GM23248 (cell line): Measurements from ENCODE around the gene ZBTB7C. TPM values are rescaled to one million over a fixed set of nuclear protein-coding genes. Genes with fewer than 3 reads are reported as not detected.

Experiments used
- DNase-seq: peaks from one replicate; pipeline ENCODE4 v3.0.0-alpha.2; 2015
- H2AFZ ChIP-seq: fragments of 200-600 bp; sonication (generic); 2 replicates; pipeline ENCODE4 v1.6.1; 2016; ENCODE audit warnings: antibody characterized with exemption
- H3F3A ChIP-seq: fragments of 200-600 bp; sonication (generic); 2 replicates; pipeline ENCODE4 v1.6.1; 2016; ENCODE audit warnings: mild to moderate bottlenecking, antibody characterized with exemption, mixed run types; ENCODE audit not compliant: insufficient read depth
- H3K27ac ChIP-seq: fragments of 200-600 bp; sonication (generic); 2 replicates; pipeline ENCODE4 v1.5.1; 2016; ENCODE audit warnings: mild to moderate bottlenecking
- H3K27me3 ChIP-seq: fragments of 200-600 bp; sonication (generic); replicated peaks from 2 replicates; pipeline ENCODE4 v1.6.1; 2016; ENCODE audit warnings: mild to moderate bottlenecking; ENCODE audit not compliant: insufficient read depth
- H3K36me3 ChIP-seq: fragments of 200-600 bp; sonication (generic); 2 replicates; pipeline ENCODE4 v1.6.1; 2016; ENCODE audit warnings: low read depth, mild to moderate bottlenecking
- H3K4me1 ChIP-seq: fragments of 200-600 bp; sonication (generic); 2 replicates; pipeline ENCODE4 v1.6.1; 2016; ENCODE audit warnings: mild to moderate bottlenecking; ENCODE audit not compliant: insufficient read depth
- H3K4me2 ChIP-seq: fragments of 200-600 bp; sonication (generic); one replicate; pipeline ENCODE4 v1.6.1; 2016; ENCODE audit warnings: mild to moderate bottlenecking; ENCODE audit not compliant: unreplicated experiment
- H3K4me3 ChIP-seq: fragments of 200-600 bp; sonication (generic); 2 replicates; pipeline ENCODE4 v1.5.1; 2016; ENCODE audit warnings: mild to moderate bottlenecking
- H3K79me2 ChIP-seq: fragments of 200-600 bp; sonication (generic); 2 replicates; pipeline ENCODE4 v1.6.1; 2016; ENCODE audit warnings: mild to moderate bottlenecking; ENCODE audit not compliant: insufficient read depth
- H3K9ac ChIP-seq: fragments of 200-600 bp; sonication (generic); 2 replicates; pipeline ENCODE4 v1.6.1; 2016; ENCODE audit warnings: mild to moderate bottlenecking
- H3K9me2 ChIP-seq: fragments of 200-600 bp; sonication (generic); 2 replicates; pipeline ENCODE4 v1.6.1; 2016; ENCODE audit warnings: mixed run types, mild to moderate bottlenecking, moderate library complexity; ENCODE audit not compliant: insufficient read depth
- H3K9me3 ChIP-seq: fragments of 200-600 bp; sonication (generic); one replicate; pipeline ENCODE4 v1.6.1; 2017; ENCODE audit warnings: low read depth
- H4K20me1 ChIP-seq: fragments of 200-600 bp; sonication (generic); 2 replicates; pipeline ENCODE4 v1.6.0; 2016; ENCODE audit not compliant: insufficient read depth
- EZH2 ChIP-seq: fragments of 200-600 bp; sonication (generic); IDR thresholded peaks from 2 replicates; pipeline ENCODE4 v1.6.1; 2018; ENCODE audit warnings: antibody characterized with exemption, mild to moderate bottlenecking; ENCODE audit not compliant: insufficient read depth, poor library complexity, severe bottlenecking
- EZH2phosphoT487 ChIP-seq: fragments of 200-600 bp; sonication (generic); IDR thresholded peaks from 2 replicates; pipeline ENCODE4 v1.6.1; 2018; ENCODE audit warnings: antibody characterized with exemption, moderate library complexity, mild to moderate bottlenecking, low read depth; ENCODE audit not compliant: insufficient read depth
- WGBS, 2 experiments: methylation state at CpG; one replicate each; pipeline ENCODE4 v1.1.6; 2015 to 2017; ENCODE audit warnings: low lambda C conversion rate in 2 of 2, low coverage in 1 of 2; ENCODE audit errors: missing lambda C conversion rate in 2 of 2; 5-methylcytosine and 5-hydroxymethylcytosine counted together
- in situ Hi-C: fragments of 300-500 bp; cut with MboI; formaldehyde crosslinking; loops from 2 replicates; pipeline ENCODE4 v1.15.0; 2020
- polyA plus RNA-seq: library from polyadenylated mRNA; unstranded; fragments of >200 nt; fragmentation: Nextera tagmentation; extraction: Ambion mirVana; gene quantifications from 2 replicates; pipeline ENCODE4 v1.2.1, GENCODE V29; 2016
- total RNA-seq: library from RNA; depleted of rRNA; stranded (reverse); fragments of >200 nt; shearing (Covaris generic); gene quantifications from 2 replicates; pipeline ENCODE4 v1.2.3, GENCODE V29; 2014

The ZBTB7C gene
- total and polyA plus RNA-seq, 2 experiments from 2014 or later: not detected

DNA sequence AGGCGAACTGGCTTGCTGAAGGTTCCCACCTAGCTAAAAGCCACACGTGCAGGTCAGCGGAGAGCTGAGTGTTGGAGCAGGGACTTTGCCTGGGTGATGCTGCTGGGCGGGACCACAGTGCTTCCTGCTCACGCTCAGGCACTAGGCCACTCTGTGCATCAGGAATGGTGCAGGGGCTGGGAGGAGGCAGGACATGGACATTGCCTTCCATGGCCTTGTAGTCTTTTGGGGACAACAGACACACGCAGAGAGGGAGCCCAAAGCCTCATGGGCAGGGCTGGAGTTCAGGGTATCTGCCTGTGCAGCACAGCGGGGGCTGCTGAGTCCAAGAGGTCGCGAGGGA, 207.2 kb downstream of the ZBTB7C start:
- no peaks in the 10 kb centered on the region for H3K9me2 ChIP-seq
- H3K79me2 ChIP-seq: no peaks in the 10 kb centered on the region
- TF ChIP-seq EZH2 (no peak), EZH2phosphoT487 (no peak)
- H3K27me3 ChIP-seq: peaks cover 21% of the 10 kb centered on the region
- DNase-seq: no peak
- H3K9me3 ChIP-seq: no peaks in the 10 kb centered on the region
- no peak overlapping the region for H3K4me2 ChIP-seq
- H3K9ac ChIP-seq: no peak overlapping the region
- no peaks in the 10 kb centered on the region for H3F3A ChIP-seq
- H3K36me3 ChIP-seq: no peaks in the 10 kb centered on the region
- no peaks in the 10 kb centered on the region for H4K20me1 ChIP-seq
- WGBS, 2 experiments: 80 to 83% methylated on average over 9 of the region's 9 CpGs
- no peak overlapping the region for H3K27ac ChIP-seq
- in situ Hi-C loops: no loop called here
- no peak overlapping the region for H2AFZ ChIP-seq
- no peaks in the 10 kb centered on the region for H3K4me1 ChIP-seq
- H3K4me3 ChIP-seq: no peak overlapping the region

DNA sequence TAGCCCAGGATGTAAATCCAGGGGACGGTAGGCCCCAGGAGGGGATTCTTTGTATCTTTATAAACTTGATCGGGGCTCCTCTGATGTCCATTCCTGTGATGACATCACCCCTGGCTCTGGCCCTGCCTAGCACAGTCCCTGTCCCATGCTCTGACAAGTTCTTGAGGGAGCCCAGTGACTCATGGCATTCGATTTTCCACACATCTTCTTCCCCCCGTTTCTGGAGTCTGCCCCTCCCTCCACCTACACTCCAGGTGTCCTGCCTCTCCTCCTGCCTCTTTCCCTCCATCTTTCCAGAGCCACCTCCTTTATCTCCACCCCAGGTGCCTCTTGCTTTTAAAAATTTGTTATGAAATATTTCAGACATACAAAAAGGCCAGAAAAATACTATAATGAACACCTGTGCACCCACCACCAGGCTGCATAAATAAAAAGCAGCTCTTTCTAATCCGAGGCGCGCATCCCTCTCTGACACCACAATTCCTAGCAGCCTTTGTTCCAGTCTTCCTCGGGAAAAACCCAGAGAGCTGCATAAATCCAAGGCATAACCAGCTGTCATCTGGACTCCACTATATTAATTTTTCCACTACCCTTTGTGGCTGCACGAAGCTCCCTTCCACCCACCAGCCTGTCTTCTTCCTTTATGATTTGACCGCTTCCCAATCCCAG, 207.7 kb downstream of the ZBTB7C start:
- no peaks in the 10 kb centered on the region for H3K36me3 ChIP-seq
- peaks cover 16% of the 10 kb centered on the region; the same call in 1 of the 2 replicates for H3K27me3 ChIP-seq
- H3K4me2 ChIP-seq: no peak overlapping the region
- H3K9me3 ChIP-seq: no peaks in the 10 kb centered on the region
- DNase-seq: no peak
- no peaks in the 10 kb centered on the region for H3K9me2 ChIP-seq
- no peaks in the 10 kb centered on the region for H3F3A ChIP-seq
- H2AFZ ChIP-seq: no peak overlapping the region
- no peak overlapping the region for H3K27ac ChIP-seq
- H3K4me3 ChIP-seq: no peak overlapping the region
- H4K20me1 ChIP-seq: no peaks in the 10 kb centered on the region
- in situ Hi-C loops: no loop called here
- WGBS, 2 experiments: 66 to 72% methylated on average over 10 of the region's 10 CpGs
- no peaks in the 10 kb centered on the region for H3K4me1 ChIP-seq
- no peaks in the 10 kb centered on the region for H3K79me2 ChIP-seq
- TF ChIP-seq EZH2phosphoT487: no peak
- no peak for TF ChIP-seq EZH2
- H3K9ac ChIP-seq: no peak overlapping the region

DNA sequence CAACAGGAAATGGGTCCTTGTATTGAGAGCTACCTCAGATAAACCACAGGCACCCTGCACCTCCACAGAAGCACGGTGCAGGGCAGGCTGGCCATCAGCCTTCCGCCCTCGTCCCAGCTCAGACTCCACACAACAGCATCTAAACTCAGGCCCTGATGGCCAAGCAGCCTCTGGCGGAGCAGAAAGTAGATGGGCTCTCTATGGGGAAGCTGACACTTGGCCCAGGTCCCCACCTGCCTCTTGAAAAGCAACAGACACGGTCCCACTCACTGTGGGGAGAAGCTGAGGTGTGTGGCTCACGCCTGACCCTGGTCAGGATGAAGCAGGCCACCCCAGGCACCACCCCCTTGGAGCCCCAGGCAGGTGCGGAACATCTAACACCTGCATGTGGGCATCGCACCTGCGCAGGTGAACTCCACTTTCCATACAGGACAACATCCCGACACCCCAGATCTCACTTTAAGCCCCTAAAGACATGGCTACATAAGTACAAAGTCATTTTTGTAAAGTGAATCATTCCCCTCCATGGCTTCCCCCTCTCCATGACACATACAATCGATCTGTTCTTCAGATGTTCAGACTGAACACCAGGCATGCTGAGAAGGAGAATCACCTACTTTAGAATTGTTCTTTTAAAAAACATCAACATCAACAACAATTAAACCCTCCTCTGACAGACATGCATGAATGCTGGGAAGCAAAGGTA, 208.4 kb downstream of the ZBTB7C start:
- no peaks in the 10 kb centered on the region for H3F3A ChIP-seq
- no peaks in the 10 kb centered on the region for H4K20me1 ChIP-seq
- H3K79me2 ChIP-seq: no peaks in the 10 kb centered on the region
- H3K4me1 ChIP-seq: peaks cover 4% of the 10 kb centered on the region; the same call in 1 of the 2 replicates
- no peaks in the 10 kb centered on the region for H3K9me2 ChIP-seq
- no peak overlapping the region for H3K9ac ChIP-seq
- no peaks in the 10 kb centered on the region for H3K9me3 ChIP-seq
- peaks cover 16% of the 10 kb centered on the region; the same call in 1 of the 2 replicates for H3K27me3 ChIP-seq
- WGBS, 2 experiments: 70 to 77% methylated on average over 11 of the region's 11 CpGs
- H3K27ac ChIP-seq: no peak overlapping the region
- TF ChIP-seq EZH2 (no peak), EZH2phosphoT487 (no peak)
- in situ Hi-C loops: no loop called here
- no peak overlapping the region for H3K4me2 ChIP-seq
- no peak for DNase-seq
- H3K36me3 ChIP-seq: no peaks in the 10 kb centered on the region
- H2AFZ ChIP-seq: no peak overlapping the region
- H3K4me3 ChIP-seq: no peak overlapping the region

DNA sequence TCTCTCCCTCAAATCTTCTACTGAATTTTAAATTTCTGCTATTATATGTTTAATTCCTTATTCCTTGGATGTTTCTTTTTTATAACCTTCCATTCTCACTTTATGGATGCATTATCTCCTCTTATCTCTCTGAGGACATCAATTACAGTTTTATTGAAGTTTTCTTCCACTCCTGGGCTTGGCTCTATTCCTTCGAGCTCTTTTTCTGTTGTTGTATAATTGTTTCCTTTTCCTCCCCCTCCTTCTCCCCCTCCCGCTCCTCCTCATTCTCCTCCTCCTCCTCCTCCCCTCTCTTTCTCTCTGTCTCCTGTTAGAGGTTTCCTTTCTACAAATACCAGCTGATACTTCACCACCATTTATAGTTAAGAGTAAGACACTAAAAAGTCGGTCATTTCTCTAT, 209.8 kb downstream of the ZBTB7C start:
- no peak overlapping the region for H3K9ac ChIP-seq
- no peak overlapping the region for H3K4me3 ChIP-seq
- no peak overlapping the region for H2AFZ ChIP-seq
- WGBS, 2 experiments: 13 to 30% methylated on average over 2 to 3 of the region's 3 CpGs
- in situ Hi-C loops: no loop called here
- no peak for DNase-seq
- H3K4me2 ChIP-seq: no peak overlapping the region
- H3K9me3 ChIP-seq: no peaks in the 10 kb centered on the region
- no peaks in the 10 kb centered on the region for H3F3A ChIP-seq
- H3K27me3 ChIP-seq: 0 out of 2 replicates have a peak, but pooled peaks cover 7% of the 10 kb centered on the region
- H3K4me1 ChIP-seq: peaks cover 16% of the 10 kb centered on the region
- no peak overlapping the region for H3K27ac ChIP-seq
- no peak for TF ChIP-seq EZH2phosphoT487
- TF ChIP-seq EZH2: no peak
- H4K20me1 ChIP-seq: no peaks in the 10 kb centered on the region
- no peaks in the 10 kb centered on the region for H3K9me2 ChIP-seq
- no peaks in the 10 kb centered on the region for H3K36me3 ChIP-seq
- H3K79me2 ChIP-seq: no peaks in the 10 kb centered on the region
